Activated CD4-positive, alpha-beta T cell treated with anti-CD3 and anti-CD28 coated beads, Interleukin-2, amount 50 U/mL, for 16 hours (primary cell): ENCODE measurements around the gene WNT11.

Source experiments
- DNase-seq: peaks from one replicate; pipeline ENCODE4 v3.0.0-alpha.2; 2020

Gene WNT11

DNA sequence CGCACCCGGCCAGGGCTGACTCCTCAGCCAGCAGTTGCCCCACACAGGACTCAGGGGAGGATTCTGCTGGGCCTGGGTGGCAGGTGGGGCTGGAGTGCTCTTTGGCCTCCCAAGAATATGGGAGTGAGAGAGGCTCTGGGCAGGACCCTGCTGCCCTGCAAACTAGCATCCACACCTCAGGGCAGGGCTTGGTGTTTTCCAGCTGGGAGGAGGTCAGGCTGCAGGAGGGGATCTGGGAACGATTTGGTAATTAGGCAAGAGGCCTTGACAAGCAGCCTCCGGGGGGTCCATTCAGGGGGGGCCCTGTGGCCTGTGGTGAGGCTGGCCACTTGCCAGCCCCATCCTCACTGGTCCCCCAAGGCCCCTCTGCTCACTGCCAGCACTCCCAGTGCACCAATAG lies 35.8 kb downstream of the WNT11 start:
- no peak for DNase-seq

DNA sequence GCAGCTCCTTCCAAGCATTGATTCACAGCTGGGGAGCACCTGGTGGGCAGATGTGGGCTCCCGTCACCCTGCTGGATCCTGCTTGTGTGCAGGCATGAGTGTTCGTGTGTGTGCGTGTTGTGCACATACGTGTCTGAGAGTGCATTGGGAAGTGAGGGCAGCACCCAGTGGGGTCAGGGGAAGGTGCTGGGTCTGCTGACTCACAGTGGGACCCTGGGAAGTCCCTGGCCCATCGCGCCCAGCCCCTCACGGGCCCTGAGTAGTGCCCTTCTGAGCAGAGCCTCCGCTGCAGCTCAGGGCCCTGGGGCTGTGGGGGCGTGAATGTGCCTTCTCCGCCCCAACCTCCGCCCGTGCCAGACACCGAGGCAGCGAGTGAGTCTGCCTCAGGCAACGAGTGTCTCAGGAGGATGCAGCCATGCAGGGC lies 36.8 kb downstream of the WNT11 start:
- no peak for DNase-seq

DNA sequence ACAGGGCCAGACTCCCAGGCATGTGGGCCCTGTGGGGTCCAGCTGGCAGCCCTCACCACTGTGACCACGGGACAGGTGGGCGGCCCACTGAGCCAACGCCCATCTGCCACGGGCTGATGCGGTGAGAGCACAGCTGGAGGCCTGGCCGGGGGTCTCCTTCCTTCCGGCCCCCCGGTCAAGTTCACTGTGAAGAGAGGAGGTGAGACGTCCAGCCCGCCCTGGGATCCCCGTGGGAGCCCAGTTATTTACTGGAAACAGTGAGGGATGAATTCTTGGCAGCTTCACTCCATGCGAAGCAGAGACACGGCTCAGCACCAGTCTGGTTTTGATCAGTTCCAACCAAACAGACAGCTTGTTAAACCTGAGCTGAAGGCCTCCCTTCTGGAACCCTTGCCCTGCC lies 38.7 kb downstream of the WNT11 start:
- no peak for DNase-seq

DNA sequence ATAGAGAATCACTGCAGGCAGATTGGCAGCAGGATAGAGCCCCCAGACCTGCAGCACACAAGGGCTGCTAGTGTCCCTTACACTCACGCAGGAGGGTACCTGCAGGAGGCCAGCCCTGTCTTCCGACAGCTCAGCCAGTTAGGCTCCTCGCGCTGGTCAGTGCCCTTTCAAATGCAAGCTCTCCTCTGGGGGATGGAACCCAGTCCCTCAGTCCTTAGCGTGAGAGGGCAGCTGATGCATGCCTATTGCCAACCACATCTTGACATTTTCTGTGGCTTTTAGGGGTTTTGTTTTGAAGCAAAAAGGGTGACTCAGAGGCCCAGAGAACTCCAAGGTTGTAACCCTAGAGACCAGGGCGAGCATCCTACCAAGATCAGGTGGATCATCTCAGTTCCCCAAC lies 40.0 kb downstream of the WNT11 start:
- peak; percentile 87 for DNase-seq

DNA sequence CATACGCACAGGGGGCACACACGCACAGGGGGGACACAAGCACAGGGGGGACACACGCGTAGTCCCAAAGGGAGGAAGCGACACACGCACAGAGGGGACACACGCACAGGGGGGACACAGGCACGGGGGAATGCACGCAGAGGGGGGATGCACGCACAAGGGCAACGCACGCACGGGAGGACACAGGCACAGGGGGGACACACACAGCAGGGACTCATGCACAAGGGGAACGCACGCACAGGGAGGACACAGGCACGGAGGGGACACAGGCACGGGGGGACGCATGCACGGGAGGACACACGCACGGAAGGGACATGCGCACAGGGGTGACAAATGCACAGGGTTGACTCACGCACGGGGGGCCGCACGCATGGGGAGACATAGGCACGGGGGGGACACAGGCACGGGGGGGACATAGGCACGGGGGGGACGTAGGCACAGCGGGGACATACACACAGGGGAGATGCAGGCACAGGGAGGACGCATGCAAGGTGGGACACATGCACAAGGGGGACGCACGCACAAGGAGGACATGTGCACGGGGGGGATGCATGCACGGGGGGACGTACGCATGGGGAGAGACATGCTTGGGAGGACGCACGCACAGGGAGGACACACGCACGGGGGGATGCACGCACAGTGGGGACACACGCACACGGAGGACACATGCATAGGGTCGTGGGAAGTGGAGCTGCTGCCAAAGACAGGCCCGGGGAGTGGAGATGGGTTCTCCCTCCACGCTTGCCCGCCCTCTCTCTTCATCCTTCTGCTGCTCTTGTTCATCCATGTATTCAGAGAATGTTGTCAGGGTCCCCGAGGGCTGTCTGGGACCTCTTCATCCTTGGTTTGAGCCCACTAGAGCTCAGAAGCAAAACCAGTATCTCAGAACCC lies 41.2 kb downstream of the WNT11 start:
- no peak for DNase-seq

DNA sequence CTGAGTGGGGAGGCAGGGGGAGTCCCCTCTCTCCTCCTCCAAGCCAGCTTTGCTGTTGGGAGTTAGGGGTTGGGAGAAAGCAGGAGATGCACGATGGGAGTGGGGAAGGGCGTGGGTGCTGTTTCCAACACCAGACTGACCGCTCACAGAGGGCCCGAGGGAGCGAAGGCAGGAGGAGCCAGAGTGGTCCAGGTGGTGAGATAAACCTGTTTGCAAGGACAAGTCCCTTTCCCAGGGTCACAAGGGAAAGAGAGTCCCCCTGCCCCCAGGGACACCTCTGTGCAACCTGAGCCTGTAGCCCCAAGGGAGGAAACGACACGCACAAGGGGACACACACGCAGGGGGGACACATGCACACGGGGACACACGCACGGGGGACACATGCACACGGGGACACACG lies 42.2 kb downstream of the WNT11 start:
- no peak for DNase-seq

DNA sequence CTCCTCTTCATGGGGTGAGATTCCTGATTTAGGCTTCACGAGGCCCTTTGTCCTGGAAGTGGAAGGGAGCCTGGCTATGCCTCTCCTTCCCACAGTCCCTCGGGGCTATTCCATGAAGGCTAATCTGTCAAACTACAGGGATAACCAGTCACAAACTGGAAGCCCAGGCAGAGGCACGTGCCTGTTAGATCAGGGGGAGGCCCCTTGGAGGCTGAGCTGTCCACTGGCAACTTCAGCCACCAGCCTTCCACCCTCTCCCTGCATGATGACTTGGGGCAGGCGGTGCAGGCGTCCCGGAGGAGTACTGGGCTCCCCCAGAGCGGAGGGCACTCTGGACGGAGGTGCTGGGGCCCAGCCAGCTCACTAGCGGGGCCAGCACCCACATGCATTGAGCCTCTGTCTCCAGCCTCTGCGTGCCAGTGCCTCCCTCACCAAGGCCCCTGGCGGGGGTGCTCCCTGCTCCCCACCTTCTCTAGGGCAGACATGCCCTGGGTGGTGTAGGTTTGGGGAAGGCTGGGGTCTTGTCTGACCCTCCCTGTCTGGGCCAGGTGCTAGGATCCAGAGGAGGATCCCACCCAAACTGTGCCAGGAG lies 42.9 kb downstream of the WNT11 start:
- DNase-seq = no peak

DNA sequence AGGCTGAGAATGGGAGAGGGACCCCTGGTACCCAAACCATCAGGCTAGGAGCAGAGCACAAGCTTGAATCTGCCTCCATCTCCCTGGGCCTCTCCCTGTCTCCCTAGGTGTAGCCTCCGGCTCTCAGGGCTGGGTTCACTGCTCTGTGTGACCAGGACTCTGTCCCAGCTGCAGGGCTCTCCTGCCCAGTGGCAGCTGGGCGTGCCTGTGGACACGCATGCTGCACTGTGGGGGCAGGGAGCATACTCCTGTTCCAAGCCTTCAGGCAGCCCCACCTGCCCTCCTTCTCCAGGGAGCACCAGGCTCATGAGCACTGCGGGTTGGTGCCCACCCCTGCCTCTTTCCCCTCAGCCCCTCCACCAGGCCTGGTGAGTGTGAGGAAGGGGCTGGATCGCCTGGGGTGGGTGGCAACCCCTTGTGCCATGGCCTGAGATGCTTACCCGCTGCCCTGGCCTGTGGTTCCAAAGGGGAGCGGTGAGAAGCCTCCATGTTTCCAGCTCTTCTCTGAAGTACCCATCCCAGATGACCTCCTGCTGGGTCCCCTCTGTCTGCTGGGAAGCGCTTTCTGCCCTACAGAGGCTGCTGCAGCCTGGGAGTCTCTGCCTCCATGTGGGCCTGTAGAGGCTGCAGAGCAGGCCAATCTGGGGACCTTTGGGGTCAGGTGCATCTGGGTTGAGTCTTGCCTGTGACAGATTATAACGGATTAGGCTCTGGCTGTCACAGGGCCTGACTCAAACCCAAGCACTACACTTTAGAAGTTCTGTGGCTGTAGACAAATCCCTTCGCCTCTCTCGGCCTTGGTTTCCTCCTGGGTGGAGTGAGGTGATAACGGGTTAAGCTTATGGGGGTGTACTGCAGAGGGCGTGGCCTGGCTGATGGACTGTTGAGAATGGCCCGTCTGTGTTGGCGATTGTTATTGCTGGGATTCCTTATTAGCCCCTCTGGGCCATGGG lies 43.7 kb downstream of the WNT11 start:
- DNase-seq = no peak

DNA sequence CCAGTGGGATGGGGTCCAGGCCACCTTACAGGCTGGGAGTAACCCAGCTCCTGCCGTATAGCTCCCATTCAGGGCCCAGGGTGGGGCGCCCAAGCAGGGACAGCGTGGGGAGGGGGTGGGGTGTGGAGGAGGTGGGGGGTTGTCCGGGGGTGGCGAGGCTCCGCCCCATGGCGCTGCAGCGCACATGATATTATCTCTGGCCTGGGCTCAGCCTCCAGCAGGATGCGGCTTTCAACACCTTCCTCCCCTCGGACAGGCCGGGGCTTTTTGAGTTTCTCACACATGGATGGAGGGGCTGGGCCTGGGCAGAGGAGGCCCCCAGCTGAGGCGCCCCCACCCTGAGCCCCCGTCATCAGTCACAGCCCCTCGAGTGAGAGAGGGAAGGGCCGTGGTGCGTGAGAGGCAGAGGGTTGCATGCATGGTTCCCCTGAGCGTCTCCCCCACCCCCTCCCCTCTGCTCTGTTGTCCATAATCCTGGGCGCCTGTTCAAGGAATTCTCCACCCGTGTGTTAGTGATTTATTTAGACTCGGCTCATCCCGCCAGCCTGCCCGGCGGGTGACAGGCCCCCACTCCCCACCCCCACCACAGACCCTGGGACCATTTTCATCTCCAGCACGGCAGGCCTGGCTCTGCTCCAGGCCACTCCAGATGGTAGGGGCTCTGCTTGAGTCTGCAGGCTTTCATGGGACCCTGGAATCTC lies 44.9 kb downstream of the WNT11 start:
- DNase-seq = no peak

DNA sequence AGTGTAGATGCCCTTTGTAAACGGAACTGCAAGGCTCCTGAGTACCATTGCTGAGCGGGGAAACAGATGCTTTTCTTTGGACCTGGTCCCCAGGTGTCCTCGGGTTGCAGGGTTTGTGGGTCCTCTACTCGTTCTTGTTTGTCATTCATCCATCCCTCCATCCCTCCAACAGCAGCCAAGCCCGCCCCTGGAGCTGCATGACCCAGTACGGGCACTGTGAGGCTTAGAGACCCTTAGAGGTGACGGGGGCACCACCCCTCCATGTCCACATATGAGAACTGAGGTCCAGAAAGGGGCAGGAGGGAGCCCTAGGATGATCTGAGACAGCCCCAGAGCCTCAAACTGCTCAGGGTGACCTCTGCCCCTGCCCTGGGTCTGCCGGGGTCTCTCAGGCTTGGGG lies 45.4 kb downstream of the WNT11 start:
- DNase-seq = no peak

DNA sequence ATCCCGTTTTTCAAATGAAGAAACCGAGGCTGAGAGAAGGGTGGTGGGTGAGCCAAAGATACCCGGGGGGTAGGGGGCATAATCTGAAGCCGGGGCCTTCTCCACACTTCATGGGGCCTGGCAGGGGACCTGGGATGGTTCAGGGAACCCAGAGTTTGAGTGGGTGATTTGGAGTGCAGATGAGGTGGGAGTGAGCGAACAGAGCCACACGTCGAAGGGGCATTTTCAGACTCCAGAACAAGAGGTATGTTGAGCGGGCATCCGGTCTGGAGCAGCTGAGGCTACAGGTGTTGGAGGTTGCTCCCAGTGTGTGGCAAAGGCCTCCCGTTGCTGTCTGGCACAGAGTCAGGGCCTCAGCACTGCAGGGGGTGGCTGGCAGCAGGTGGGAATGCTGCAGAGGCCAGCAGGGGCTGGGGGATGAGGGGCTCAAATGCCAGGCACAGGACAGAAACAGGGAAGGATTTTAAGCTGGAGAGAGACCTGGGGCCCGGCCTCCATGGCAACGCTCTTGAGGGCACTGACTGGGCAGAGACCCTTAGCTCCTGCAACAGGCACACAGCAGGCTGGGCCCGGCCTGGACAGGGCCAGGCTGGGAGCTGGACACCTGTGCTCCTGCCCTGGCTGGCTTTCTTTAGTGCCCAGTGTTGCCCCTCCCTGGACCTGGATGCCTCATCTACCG lies 46.2 kb downstream of the WNT11 start:
- DNase-seq = no peak

DNA sequence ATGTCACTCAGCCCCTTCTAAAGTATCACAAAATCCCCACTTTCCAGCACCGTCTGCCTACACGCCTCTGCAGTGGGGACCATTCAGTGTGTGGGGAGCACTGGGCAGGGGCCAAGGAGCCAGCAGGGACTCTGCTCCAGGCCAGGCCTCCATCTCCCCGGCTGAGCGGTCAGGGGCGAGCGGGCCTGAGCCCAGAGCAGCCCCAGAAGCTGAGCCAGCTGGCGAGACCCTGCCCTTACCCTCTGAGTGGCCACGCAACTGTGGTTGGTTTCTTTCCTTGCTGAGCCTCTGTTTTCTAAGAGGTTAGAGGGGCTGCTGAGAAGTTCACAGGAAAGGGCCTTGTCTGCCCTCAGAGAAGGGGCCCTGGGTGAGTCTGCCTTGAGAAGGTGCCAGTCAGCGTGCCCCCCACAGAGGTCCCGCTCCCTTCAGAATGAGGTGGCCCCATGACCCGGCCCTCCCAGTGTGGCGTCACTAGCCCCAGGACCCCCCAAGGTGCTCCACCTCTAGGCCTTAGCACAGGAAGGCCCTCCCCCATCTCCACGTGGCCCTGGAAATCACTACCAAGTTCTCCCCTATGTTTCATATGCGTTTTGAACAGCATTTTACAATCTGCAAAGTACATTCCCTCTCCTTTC lies 46.9 kb downstream of the WNT11 start:
- DNase-seq = no peak

DNA sequence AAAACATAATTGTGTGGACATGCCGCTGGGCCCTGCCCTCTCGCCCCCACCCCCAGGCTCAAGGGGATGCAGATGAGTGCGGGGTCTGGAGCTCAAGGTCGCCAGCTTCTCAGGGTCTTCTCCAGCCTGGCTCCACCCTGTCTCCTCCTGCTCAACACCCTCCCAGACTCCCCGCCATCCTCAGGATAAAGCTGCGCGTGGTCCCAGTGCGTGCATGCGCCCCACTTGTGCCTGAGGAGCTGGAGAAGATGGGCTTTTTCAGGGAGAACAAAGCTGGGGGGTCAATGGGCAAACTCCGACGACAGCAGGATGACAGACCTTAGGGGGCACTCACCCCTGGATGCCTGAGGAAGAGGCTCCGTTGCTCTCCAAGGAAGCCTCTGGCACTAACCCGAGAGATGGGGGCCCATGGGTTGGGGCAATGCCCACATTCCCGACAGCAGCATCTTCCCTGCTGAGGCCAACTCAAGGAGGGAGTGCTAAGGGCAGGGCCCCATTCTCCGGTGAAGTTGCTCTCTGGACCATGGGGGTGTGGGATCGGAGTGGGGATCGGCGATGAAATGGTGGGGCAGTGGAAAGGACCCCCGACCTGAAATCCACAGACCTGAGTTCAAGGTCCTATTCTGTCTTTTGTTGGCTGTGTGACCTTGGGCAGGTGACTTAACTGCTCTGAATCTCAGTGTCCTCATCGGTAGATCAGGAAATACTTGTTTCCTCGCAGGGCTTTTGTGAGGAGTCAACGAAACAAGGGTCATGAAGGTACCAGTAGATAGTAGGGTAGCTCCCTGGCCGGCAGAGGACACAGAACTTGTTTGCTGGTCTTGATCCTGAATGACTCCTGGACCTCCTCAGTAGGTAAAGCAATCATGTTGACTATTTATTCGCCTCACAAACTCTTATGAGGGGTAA lies 47.7 kb downstream of the WNT11 start:
- DNase-seq = no peak

DNA sequence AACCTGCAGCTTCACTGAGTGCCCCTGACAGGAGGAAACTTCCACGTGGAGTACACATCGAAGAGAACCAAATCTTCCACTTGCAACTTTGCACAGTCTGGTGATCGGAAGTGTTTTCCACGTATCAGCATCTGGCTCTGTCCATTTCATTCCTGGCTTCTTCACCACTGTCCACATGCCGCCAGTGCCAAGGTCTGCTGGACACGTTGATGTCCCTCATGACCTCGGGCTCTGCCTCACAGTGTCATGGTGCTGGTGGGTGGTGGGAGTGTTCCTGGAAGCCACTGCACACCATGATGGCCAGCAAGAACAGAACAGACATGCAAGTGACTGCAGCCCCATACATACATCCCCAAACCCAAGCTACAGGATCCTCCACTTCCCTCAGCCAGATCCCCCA lies 48.4 kb downstream of the WNT11 start:
- DNase-seq = no peak

DNA sequence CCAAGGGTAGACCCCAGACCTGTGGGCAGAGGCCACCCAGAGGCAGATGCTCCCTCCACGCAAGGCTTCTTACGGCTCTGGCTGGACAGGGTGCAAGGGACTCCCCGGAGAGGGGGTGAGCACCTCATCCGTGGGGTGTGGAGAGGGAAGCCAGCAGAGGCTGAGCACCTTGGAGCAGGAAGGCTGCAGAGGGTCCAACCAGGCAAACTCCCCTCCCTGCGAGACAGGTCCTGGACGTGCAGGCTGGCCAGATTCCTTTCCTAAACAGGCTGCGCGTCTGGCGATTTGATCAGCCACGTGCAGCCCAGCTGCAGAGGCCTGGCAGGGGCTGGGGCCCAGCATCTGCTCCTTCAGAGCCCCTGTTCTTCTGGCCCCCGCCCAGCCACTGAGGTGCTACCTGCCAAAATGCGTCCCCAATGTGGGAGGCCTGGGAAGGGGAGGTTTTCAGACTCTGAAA lies 49.3 kb downstream of the WNT11 start:
- no peak for DNase-seq

DNA sequence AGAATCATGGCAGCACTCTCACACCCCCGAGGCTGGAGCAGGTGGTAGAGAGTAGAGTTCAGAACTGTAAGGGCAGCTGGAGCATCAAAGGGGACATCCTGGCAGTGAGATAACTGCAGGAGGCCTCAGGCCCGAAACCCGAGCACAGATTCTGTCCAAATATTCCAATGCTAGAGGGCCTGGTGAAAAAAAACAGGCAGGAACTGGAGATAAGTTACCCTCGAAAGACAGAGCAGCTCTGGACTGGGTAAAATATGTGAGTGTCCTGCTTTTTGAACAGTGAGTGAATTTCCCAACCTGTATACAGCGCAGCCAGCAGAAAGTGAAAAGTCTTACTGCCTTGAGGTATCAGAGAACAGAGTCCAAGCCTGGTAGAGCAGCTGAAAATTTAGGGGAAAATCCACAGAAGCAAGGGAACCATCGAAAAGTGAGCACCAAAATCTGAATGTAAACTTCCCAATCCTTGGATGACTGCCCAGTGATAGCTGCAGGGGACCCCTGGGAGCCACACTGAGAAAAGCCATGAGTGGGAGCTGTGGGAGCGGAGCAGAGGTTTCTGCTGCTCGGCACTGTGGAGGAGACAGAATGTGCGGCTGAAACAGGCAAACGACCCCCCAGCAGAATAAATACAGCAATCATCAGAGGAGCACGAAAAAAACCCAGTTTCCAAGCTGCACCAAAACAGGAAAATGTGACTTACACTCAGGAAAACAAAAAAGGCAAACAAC lies 50.6 kb downstream of the WNT11 start:
- no peak for DNase-seq

DNA sequence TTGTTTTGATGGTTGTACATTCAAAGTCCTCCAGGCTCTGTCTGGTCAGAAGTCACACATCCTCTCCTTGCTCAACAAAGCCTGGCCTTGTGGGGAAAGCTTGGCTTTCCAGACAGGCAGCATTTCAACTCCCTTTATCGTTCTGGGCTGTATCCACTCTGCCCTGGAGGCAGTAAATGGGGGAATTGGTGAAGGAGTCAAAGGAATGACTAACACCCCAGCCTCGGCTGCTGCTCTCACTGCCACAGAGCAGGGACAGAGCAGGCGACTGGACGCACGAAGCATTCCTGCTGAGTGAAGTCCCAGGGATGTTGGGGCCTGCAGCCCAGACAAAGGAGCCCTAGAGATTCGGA lies 52.8 kb downstream of the WNT11 start:
- no peak for DNase-seq

DNA sequence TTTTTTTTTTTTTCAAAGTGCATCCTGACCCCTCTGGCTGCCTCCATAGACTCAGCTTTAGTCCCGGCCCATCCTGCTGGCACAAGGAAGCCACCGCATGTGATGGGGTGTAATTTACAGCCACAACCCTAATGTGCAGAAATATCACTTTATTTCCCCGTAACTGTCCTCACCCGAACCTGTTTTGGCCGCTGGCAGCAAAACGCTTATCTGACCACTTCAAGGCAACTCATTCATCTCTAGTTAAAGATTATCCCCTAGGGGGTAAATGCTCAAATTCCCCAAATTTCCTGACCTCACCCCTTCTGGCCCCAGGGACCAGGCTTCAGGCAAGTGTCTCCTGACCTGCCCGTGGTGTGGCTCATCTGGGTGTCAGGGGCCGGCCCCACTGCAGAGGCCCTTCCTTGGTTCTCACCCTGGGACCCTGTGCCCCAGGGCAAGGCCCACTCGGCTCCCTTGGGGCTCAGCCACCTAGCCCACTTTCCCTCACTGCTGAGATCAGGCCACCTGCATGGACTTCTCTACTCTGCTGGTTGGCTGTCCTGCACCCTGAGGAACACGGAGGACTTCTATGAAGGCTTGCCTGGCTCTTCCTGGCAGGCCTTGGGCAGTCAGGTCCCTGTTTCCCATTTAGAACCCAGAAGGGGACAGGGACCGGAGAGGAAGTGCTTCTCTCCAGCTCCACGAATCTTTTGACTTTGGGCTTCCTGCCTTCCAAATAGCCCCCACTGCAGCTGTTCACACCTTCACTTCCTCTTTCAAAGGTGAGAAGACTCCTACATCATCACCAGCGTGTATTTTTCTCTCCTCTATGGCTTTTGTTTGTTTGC lies 53.3 kb downstream of the WNT11 start:
- DNase-seq = peak; percentile 27
